Fibroblast of skin of abdomen (primary cell): ENCODE data around the gene ZNF865.
A peak's percentile ranks its signal among the peaks of the same experiment; 100 is the strongest.

Experiments used
- DNase-seq: peaks from one replicate; pipeline ENCODE4 v3.0.0-alpha.2; 2013

ZNF865 gene

GRCh38 chr19:55606471-55606787, 982 bp downstream of the ZNF865 start:
- DNase-seq, result no peak

- DNase-seq, result no peak
Observed at GRCh38 chr19:55606817-55607216, 1.4 kb downstream of the ZNF865 start.

GRCh38 chr19:55609326-55609725, 3.9 kb downstream of the ZNF865 start:
- no peak for DNase-seq

GRCh38 chr19:55611300-55611982, 6.0 kb downstream of the ZNF865 start:
- DNase-seq, result no peak

- no peak for DNase-seq
Observed at GRCh38 chr19:55611983-55612645, 6.7 kb downstream of the ZNF865 start.

GRCh38 chr19:55613396-55613795, 7.9 kb downstream of the ZNF865 start:
- no peak for DNase-seq

GRCh38 chr19:55613930-55614710, 8.7 kb downstream of the ZNF865 start:
- no peak for DNase-seq

GRCh38 chr19:55614711-55615542, 9.5 kb downstream of the ZNF865 start:
- no peak for DNase-seq

- DNase-seq, result no peak
Observed at GRCh38 chr19:55615543-55616394, 10.3 kb downstream of the ZNF865 start.

GRCh38 chr19:55616395-55616875, 11.0 kb downstream of the ZNF865 start:
- DNase-seq, result no peak

GRCh38 chr19:55617426-55617825, 12.0 kb downstream of the ZNF865 start:
- no peak for DNase-seq

GRCh38 chr19:55618426-55618825, 13.0 kb downstream of the ZNF865 start:
- DNase-seq, result no peak

- peak; percentile 42 for DNase-seq
Observed at GRCh38 chr19:55619286-55619685, 13.8 kb downstream of the ZNF865 start.

GRCh38 chr19:55620410-55621204, 15.2 kb downstream of the ZNF865 start:
- DNase-seq, result peak; percentile 88

- no peak for DNase-seq
Observed at GRCh38 chr19:55621205-55621672, 15.8 kb downstream of the ZNF865 start.

- DNase-seq, result no peak
Observed at GRCh38 chr19:55621673-55622231, 16.3 kb downstream of the ZNF865 start.

- DNase-seq, result no peak
Observed at GRCh38 chr19:55622242-55622969, 17.0 kb downstream of the ZNF865 start.

GRCh38 chr19:55623130-55623529, 17.7 kb downstream of the ZNF865 start:
- no peak for DNase-seq

GRCh38 chr19:55623561-55623960, 18.1 kb downstream of the ZNF865 start:
- no peak for DNase-seq
